H1 (cell line): ENCODE results near the gene ST6GALNAC5. TPM values are rescaled to one million over a fixed set of nuclear protein-coding genes. Genes with fewer than 3 reads are reported as not detected.

Experiments
- BRCA1 ChIP-seq: IDR thresholded peaks from 2 replicates; pipeline ENCODE4 v1.6.1; 2012; ENCODE audit warnings: low read depth, low read length, improper control_type of control experiment
- FOSL1 ChIP-seq: IDR thresholded peaks from 2 replicates; pipeline ENCODE4 v1.6.1; 2011; ENCODE audit warnings: mild to moderate bottlenecking, low read depth, low read length, moderate library complexity; ENCODE audit not compliant: insufficient read depth
- GABPA ChIP-seq: IDR thresholded peaks from 2 replicates; pipeline ENCODE4 v1.6.1; 2011; ENCODE audit warnings: mild to moderate bottlenecking, low read length, moderate library complexity, borderline replicate concordance; ENCODE audit not compliant: insufficient read depth
- KDM4A ChIP-seq: IDR thresholded peaks from one replicate; pipeline ENCODE4 v1.7.1; 2012; ENCODE audit warnings: low read depth, mild to moderate bottlenecking, moderate library complexity, low read length, inconsistent platforms; ENCODE audit not compliant: severe bottlenecking
- NANOG ChIP-seq: IDR thresholded peaks from 2 replicates; pipeline ENCODE4 v1.6.1; 2011; ENCODE audit warnings: low read length, low read depth, mild to moderate bottlenecking, inconsistent platforms; ENCODE audit not compliant: insufficient read depth, poor library complexity, severe bottlenecking
- polyA plus RNA-seq, 7 experiments: library from polyadenylated mRNA; depleted of rRNA in 3 of 7; stranded (reverse) in 5 of 7; unstranded in 2 of 7; fragments of >200 nt in 5 of 7; fragments of 200-250 nt in 2 of 7; gene quantifications; 1 replicate in 5 of 7; 2 replicates in 1 of 7; 4 replicates in 1 of 7; pipeline versions ENCODE4 v1.2.1 to v1.2.3, GENCODE V29; 2011 to 2013; ENCODE audit warnings: missing spikeins in 2 of 7, mixed read lengths in 2 of 7
- total RNA-seq: library from RNA; stranded (reverse); fragmentation: NEBNext Ultra II Directional; extraction: Animal tissue kit (Norgen Biotek cat#: 25700); gene quantifications from 2 replicates; pipeline ENCODE4 v1.2.1, GENCODE V29; 2021
- TF ChIP-seq, protein P1 (sequence below): fragments of 300-600 bp; sonication (generic); IDR thresholded peaks from 2 replicates; pipeline ENCODE4 v1.7.1; 2012; ENCODE audit warnings: low read length, moderate library complexity, mild to moderate bottlenecking, inconsistent platforms; ENCODE audit not compliant: insufficient replicate concordance

Gene ST6GALNAC5
- total and polyA plus RNA-seq, 2 of the 8 experiments (the other 6 are each of a cell fraction or from before 2014, with no cell fraction given) = 6.2 to 7.3 TPM

DNA sequence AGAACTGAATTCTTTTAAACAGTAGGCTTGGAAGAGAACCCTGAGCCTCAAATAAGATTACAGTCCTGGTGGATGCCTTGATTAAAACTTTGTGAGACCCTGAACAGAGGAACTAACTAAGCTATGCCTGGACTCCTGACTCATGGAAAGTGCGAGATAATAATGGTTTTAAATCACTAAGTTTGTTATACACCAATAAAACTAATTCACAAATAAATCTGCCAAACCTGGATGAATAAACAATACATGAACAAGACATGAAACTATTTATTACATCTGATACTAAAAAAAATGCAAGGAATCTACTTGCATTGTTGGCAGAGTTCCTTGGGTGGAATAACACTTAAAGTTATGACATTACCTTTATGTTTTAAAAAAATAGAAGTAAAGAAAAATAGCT lies 233.6 kb downstream of the ST6GALNAC5 start (continued):
- TF ChIP-seq, protein P1, sequence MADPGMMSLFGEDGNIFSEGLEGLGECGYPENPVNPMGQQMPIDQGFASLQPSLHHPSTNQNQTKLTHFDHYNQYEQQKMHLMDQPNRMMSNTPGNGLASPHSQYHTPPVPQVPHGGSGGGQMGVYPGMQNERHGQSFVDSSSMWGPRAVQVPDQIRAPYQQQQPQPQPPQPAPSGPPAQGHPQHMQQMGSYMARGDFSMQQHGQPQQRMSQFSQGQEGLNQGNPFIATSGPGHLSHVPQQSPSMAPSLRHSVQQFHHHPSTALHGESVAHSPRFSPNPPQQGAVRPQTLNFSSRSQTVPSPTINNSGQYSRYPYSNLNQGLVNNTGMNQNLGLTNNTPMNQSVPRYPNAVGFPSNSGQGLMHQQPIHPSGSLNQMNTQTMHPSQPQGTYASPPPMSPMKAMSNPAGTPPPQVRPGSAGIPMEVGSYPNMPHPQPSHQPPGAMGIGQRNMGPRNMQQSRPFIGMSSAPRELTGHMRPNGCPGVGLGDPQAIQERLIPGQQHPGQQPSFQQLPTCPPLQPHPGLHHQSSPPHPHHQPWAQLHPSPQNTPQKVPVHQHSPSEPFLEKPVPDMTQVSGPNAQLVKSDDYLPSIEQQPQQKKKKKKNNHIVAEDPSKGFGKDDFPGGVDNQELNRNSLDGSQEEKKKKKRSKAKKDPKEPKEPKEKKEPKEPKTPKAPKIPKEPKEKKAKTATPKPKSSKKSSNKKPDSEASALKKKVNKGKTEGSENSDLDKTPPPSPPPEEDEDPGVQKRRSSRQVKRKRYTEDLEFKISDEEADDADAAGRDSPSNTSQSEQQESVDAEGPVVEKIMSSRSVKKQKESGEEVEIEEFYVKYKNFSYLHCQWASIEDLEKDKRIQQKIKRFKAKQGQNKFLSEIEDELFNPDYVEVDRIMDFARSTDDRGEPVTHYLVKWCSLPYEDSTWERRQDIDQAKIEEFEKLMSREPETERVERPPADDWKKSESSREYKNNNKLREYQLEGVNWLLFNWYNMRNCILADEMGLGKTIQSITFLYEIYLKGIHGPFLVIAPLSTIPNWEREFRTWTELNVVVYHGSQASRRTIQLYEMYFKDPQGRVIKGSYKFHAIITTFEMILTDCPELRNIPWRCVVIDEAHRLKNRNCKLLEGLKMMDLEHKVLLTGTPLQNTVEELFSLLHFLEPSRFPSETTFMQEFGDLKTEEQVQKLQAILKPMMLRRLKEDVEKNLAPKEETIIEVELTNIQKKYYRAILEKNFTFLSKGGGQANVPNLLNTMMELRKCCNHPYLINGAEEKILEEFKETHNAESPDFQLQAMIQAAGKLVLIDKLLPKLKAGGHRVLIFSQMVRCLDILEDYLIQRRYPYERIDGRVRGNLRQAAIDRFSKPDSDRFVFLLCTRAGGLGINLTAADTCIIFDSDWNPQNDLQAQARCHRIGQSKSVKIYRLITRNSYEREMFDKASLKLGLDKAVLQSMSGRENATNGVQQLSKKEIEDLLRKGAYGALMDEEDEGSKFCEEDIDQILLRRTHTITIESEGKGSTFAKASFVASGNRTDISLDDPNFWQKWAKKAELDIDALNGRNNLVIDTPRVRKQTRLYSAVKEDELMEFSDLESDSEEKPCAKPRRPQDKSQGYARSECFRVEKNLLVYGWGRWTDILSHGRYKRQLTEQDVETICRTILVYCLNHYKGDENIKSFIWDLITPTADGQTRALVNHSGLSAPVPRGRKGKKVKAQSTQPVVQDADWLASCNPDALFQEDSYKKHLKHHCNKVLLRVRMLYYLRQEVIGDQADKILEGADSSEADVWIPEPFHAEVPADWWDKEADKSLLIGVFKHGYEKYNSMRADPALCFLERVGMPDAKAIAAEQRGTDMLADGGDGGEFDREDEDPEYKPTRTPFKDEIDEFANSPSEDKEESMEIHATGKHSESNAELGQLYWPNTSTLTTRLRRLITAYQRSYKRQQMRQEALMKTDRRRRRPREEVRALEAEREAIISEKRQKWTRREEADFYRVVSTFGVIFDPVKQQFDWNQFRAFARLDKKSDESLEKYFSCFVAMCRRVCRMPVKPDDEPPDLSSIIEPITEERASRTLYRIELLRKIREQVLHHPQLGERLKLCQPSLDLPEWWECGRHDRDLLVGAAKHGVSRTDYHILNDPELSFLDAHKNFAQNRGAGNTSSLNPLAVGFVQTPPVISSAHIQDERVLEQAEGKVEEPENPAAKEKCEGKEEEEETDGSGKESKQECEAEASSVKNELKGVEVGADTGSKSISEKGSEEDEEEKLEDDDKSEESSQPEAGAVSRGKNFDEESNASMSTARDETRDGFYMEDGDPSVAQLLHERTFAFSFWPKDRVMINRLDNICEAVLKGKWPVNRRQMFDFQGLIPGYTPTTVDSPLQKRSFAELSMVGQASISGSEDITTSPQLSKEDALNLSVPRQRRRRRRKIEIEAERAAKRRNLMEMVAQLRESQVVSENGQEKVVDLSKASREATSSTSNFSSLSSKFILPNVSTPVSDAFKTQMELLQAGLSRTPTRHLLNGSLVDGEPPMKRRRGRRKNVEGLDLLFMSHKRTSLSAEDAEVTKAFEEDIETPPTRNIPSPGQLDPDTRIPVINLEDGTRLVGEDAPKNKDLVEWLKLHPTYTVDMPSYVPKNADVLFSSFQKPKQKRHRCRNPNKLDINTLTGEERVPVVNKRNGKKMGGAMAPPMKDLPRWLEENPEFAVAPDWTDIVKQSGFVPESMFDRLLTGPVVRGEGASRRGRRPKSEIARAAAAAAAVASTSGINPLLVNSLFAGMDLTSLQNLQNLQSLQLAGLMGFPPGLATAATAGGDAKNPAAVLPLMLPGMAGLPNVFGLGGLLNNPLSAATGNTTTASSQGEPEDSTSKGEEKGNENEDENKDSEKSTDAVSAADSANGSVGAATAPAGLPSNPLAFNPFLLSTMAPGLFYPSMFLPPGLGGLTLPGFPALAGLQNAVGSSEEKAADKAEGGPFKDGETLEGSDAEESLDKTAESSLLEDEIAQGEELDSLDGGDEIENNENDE = no peak
- no peak for TF ChIP-seq NANOG
- TF ChIP-seq FOSL1 = no peak
- no peak for TF ChIP-seq KDM4A
- no peak for TF ChIP-seq BRCA1
- TF ChIP-seq GABPA = no peak
